ENCODE results near the gene TMEM255B.

DNA sequence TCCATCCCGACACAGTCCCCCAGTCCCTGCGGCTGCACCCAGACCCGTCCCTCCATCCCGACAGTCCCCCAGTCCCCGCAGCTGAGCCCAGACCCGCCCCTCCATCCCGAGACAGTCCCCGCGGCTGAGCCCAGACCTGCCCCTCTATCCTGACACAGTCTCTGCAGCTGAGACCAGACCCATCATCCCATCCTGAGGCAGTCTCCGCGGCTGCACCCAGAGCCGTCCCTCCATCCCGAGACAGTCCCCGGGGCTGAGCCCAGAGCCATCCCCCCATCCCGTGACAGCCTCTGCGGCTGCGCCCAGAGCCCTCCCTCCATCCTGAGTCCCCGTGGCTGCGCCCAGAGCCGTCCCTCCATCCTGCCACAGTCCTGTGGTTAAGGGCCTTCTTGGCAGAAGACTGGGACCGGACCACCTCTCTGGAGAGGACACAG, 28.8 kb upstream of the TMEM255B start:
- TF ChIP-seq POLR2A (IDR thresholded peaks at IDR 0.05) (no peak), POLR2AphosphoS5 (IDR thresholded peaks at IDR 0.05) (no peak), EP300 (IDR thresholded peaks at IDR 0.05) (no peak)
- TF ChIP-seq, protein P1, sequence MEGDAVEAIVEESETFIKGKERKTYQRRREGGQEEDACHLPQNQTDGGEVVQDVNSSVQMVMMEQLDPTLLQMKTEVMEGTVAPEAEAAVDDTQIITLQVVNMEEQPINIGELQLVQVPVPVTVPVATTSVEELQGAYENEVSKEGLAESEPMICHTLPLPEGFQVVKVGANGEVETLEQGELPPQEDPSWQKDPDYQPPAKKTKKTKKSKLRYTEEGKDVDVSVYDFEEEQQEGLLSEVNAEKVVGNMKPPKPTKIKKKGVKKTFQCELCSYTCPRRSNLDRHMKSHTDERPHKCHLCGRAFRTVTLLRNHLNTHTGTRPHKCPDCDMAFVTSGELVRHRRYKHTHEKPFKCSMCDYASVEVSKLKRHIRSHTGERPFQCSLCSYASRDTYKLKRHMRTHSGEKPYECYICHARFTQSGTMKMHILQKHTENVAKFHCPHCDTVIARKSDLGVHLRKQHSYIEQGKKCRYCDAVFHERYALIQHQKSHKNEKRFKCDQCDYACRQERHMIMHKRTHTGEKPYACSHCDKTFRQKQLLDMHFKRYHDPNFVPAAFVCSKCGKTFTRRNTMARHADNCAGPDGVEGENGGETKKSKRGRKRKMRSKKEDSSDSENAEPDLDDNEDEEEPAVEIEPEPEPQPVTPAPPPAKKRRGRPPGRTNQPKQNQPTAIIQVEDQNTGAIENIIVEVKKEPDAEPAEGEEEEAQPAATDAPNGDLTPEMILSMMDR (IDR thresholded peaks at IDR 0.05) = no peak
